ENCODE data around the gene PCSK7.
A peak's percentile ranks its signal among the peaks of the same experiment; 100 is the strongest.

The PCSK7 gene

DNA sequence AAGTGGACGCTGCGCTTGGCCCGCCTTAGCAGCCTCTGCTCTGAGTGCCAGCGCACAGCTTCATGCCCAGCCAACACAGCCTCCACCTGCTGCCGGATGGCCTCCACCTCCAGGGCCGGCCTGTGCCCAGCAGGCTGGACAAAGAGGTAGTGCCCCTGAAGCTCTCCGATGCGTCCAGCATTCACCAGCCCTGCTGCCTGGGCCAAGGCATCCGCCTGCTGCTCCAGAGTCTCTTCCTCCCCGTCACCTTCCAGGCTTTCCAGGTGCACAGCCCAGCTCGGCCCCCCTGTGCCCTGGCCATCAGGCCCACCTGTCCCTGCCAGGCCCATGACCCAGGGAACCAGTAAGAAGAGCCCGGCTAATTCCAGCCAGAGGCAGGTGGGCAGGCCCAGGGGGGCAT lies 2.5 kb downstream of the PCSK7 start:
- Histone ChIP-seq H3K27ac (no peak overlapping the region), H3K4me3 (no peak overlapping the region), H3K9me3 (ENCODE audit: low read depth, low read length) (no peaks in the 10 kb centered on the region), H3K9ac (ENCODE audit: insufficient read length) (no peak overlapping the region), H3K36me3 (ENCODE audit: insufficient read depth, low read length) (peaks cover 3% of the 10 kb centered on the region; the same call in 1 of the 2 replicates)
- TF ChIP-seq FOXP2 (optimal IDR thresholded peaks at IDR 0.05; ENCODE audit: control extremely low read depth, extremely low read length, insufficient read depth): no peak
- TF ChIP-seq EZH2 (IDR thresholded peaks at IDR 0.05): no peak
- no peak for TF ChIP-seq POLR2AphosphoS5 (IDR thresholded peaks at IDR 0.05; ENCODE audit: borderline replicate concordance, low read depth, low read length)
- DNase-seq (ENCODE audit: low read depth, low spot score): no peak

- Histone ChIP-seq H3K9ac (ENCODE audit: insufficient read length) (no peak overlapping the region), H3K27ac (no peak overlapping the region), H3K9me3 (ENCODE audit: low read depth, low read length) (no peaks in the 10 kb centered on the region), H3K36me3 (ENCODE audit: insufficient read depth, low read length) (peaks cover 3% of the 10 kb centered on the region; the same call in 1 of the 2 replicates), H3K4me3 (no peak overlapping the region)
- DNase-seq (ENCODE audit: low read depth, low spot score): no peak
- no peak for TF ChIP-seq EZH2 (IDR thresholded peaks at IDR 0.05)
- no peak for TF ChIP-seq FOXP2 (optimal IDR thresholded peaks at IDR 0.05; ENCODE audit: control extremely low read depth, extremely low read length, insufficient read depth)
- no peak for TF ChIP-seq POLR2AphosphoS5 (IDR thresholded peaks at IDR 0.05; ENCODE audit: borderline replicate concordance, low read depth, low read length)
Measured at GRCh38 chr11:117228091-117228490, 3.8 kb downstream of the PCSK7 start.

DNA sequence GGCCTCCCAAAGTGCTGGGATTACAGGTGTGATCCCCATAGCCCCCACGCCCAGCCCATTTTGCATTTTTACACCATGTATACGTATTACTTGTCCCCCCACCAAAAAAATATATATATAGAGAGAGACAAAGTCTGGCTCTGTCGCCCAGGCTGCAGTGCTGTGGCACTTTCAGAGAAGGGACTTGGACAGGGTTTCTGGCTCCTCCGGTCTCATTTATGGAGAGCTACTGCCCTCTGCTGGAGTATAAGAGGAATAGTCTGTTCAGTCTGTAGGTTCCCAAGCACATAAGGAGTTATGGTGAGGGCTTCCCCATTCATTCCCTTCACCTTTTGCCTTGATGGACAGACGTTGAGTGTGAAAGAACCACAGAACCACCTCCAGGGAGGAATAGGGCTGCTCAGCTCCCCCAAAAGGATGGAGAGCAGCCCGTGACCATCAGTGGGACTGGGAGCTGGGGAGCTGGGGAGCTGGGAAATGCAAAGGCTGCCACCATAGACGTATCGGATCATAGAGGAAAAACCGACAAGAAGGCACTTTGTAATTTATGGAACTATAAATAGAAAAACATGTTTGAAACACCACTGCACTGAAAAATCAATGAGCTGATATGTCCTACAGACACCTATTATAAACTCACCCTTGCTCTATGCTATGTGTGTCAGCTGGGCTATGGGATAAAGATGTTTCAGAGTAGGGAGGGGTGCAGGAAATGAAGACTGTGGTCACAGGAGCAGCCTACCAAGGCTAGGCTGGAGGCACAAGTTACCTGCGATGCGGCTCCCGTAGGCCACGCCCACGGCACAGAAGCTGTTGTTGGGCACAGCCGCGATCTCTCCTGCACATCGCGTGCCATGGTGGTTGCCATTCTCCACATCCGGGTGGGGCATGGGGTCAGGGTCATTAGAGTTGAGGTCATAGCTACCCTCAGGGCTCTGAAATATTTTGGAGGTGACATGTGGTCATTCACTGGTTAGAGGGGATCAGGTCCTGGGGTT lies 5.2 kb downstream of the PCSK7 start:
- peaks cover 3% of the 10 kb centered on the region; the same call in 1 of the 2 replicates for H3K36me3 ChIP-seq (ENCODE audit: insufficient read depth, low read length)
- no peak overlapping the region for H3K4me3 ChIP-seq
- H3K27ac ChIP-seq: no peak overlapping the region
- H3K9ac ChIP-seq (ENCODE audit: insufficient read length): no peak overlapping the region
- TF ChIP-seq FOXP2 (optimal IDR thresholded peaks at IDR 0.05; ENCODE audit: control extremely low read depth, extremely low read length, insufficient read depth): no peak
- TF ChIP-seq POLR2AphosphoS5 (IDR thresholded peaks at IDR 0.05; ENCODE audit: borderline replicate concordance, low read depth, low read length): no peak
- TF ChIP-seq EZH2 (IDR thresholded peaks at IDR 0.05): no peak
- peak; percentile 45 for DNase-seq (ENCODE audit: low read depth, low spot score)
- no peaks in the 10 kb centered on the region for H3K9me3 ChIP-seq (ENCODE audit: low read depth, low read length)

GRCh38 chr11:117225553-117226170 lies 6.2 kb downstream of the PCSK7 start:
- peaks cover 3% of the 10 kb centered on the region; the same call in 1 of the 2 replicates for H3K36me3 ChIP-seq (ENCODE audit: insufficient read depth, low read length)
- no peak for DNase-seq (ENCODE audit: low read depth, low spot score)
- no peak overlapping the region for H3K9ac ChIP-seq (ENCODE audit: insufficient read length)
- H3K27ac ChIP-seq: no peak overlapping the region
- no peak for TF ChIP-seq FOXP2 (optimal IDR thresholded peaks at IDR 0.05; ENCODE audit: control extremely low read depth, extremely low read length, insufficient read depth)
- no peak for TF ChIP-seq EZH2 (IDR thresholded peaks at IDR 0.05)
- TF ChIP-seq POLR2AphosphoS5 (IDR thresholded peaks at IDR 0.05; ENCODE audit: borderline replicate concordance, low read depth, low read length): no peak
- H3K4me3 ChIP-seq: no peak overlapping the region
- H3K9me3 ChIP-seq (ENCODE audit: low read depth, low read length): no peaks in the 10 kb centered on the region

DNA sequence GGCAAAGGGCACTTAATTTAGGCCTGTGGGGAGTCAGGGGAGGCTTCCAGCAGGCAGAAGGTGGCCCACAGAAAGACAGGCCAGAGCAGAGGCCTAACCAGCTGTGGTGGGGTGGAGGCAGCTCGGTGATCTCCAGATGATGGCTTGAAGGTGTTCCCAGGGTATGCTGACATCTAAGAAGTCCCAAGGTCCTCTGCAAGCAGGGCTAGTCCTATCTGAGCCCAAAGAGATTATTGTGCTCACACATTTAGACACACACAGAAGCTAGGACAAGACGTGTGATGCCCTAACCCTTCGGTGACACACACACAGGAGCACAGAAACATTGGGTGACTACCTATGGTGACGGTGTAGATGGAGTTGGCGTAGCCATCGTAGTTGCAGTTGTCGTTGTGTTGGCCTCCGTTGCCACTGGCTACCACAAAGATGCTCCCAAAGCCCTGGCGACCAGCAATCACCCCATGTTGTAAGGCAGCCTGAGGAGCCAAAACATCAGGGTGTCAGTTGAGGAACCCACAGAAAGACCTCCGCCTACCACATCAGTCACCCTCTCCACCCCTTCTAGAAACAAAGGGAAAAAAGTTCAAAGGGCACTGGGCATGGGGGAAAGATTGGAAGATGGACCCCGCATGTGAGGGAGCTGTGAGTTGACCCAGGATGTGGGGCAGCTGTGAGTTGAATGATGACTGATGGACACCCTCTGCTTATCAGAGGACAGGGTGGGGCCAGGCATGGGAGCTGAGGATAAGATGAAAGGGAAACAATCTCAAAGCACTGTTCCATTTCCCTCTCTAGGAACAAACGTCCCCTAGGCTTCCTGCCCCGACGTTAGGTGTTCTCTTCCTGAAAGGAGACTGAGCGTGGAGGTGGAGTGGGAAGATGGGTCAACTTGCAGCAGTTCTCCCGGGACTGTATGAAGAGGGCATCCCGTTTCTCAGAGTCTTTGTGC lies 7.9 kb downstream of the PCSK7 start:
- H3K9ac ChIP-seq (ENCODE audit: insufficient read length): no peak overlapping the region
- H3K9me3 ChIP-seq (ENCODE audit: low read depth, low read length): no peaks in the 10 kb centered on the region
- DNase-seq (ENCODE audit: low read depth, low spot score): no peak
- no peak overlapping the region for H3K4me3 ChIP-seq
- H3K27ac ChIP-seq: no peak overlapping the region
- TF ChIP-seq POLR2AphosphoS5 (IDR thresholded peaks at IDR 0.05; ENCODE audit: borderline replicate concordance, low read depth, low read length) (no peak), FOXP2 (optimal IDR thresholded peaks at IDR 0.05; ENCODE audit: control extremely low read depth, extremely low read length, insufficient read depth) (no peak), EZH2 (IDR thresholded peaks at IDR 0.05) (no peak)
- H3K36me3 ChIP-seq (ENCODE audit: insufficient read depth, low read length): peaks cover 3% of the 10 kb centered on the region; the same call in 1 of the 2 replicates

DNA sequence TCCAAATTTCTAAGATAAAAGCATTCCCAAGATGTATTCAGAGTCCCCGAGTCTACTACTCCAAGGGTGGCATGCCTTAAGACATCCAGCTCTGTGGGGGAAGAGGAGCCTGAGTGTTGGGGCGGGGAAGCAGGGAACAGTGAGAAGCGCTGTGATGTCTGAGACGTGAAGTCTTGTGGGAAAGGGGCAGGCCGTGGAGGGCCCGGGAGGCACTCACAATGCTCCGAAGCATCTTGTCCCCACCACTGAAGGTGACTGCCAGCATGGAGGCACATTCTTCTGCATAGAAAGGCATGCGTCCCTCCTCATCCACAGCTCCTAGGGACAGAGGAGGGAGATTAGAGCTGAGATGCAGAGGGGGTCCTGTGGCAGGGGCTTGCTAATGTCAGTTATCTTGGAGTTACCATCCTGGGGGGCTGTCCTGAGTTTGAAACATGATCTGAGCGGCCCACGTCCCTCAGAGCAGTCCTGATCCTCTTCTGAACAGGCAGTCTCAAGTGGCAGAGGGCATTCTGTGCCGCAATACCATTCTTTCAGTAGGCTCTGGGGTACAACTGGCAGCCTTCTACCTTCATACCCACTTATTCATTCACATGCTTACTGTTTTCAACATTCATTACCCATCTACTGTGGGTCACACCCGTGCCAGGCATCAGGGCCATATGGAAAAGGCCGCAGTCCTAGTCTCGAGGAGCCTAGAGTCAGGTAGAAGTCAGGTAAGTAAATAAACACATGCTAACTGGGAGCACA lies 8.7 kb downstream of the PCSK7 start:
- Histone ChIP-seq H3K4me3 (no peak overlapping the region), H3K27ac (no peak overlapping the region), H3K36me3 (ENCODE audit: insufficient read depth, low read length) (peaks cover 6% of the 10 kb centered on the region; the same call in 1 of the 2 replicates), H3K9ac (ENCODE audit: insufficient read length) (no peak overlapping the region), H3K9me3 (ENCODE audit: low read depth, low read length) (no peaks in the 10 kb centered on the region)
- TF ChIP-seq POLR2AphosphoS5 (IDR thresholded peaks at IDR 0.05; ENCODE audit: borderline replicate concordance, low read depth, low read length) (no peak), EZH2 (IDR thresholded peaks at IDR 0.05) (no peak), FOXP2 (optimal IDR thresholded peaks at IDR 0.05; ENCODE audit: control extremely low read depth, extremely low read length, insufficient read depth) (no peak)
- DNase-seq (ENCODE audit: low read depth, low spot score): no peak
